AG08395 (cell line): Measurements from ENCODE around the gene UHRF2.
A peak's percentile ranks its signal among the peaks of the same experiment; 100 is the strongest.
"Not testable (repeated sequence)": the region's sequence is repeated elsewhere in the genome, so short reads cannot be mapped to it uniquely, and the experiment has no call there.

Source experiments
- DNase-seq: peaks from one replicate; pipeline ENCODE4 v3.0.0; 2012; ENCODE audit warnings: mixed read lengths, low spot score

The UHRF2 gene

GRCh38 chr9:6489099-6489498 is 76.1 kb downstream of the UHRF2 start:
- DNase-seq: no peak

DNA sequence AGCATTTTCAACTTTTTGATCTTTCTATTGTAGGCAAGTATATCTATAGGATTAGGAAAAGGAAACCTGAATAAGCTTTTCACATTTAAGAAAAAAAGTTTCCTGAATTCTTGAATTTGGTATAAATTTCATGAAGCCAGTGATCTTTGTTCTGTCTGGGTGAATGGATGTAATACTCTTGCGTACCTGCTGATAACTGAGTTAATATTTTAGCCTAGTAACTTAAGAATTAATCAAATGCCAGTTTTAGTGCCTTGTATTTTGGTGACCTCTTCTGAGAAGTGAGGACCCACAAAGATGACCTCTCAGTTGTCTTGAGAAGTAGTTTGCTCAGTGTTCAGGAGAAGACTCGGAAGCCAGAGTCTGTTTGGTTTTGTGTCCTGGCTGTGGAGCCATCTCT is 77.9 kb downstream of the UHRF2 start:
- no peak for DNase-seq

GRCh38 chr9:6495466-6495865 is 82.5 kb downstream of the UHRF2 start:
- no peak for DNase-seq

- DNase-seq: peak; percentile 24
Observed at GRCh38 chr9:6498982-6499381, 86.0 kb downstream of the UHRF2 start.

GRCh38 chr9:6501526-6502210 is 88.7 kb downstream of the UHRF2 start:
- DNase-seq: no peak

DNA sequence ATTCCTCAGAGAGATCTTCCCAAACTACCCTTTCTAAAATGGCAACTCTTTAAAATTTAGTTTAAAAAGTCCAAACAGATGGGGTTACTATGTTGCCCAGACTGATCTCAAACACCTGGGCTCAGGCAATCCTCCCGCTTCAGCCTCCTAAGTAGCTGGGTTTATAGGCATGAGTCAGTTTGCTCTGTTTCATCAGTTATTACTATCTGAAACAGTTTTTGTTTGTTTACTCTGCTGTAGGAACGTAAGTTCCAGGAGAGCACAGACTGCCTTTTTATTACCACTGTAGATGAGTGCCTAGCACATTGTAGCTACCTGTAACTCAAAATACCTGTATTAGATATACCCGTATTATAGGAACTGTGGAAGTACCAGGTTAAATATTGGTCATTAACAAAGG is 89.4 kb downstream of the UHRF2 start:
- no peak for DNase-seq

DNA sequence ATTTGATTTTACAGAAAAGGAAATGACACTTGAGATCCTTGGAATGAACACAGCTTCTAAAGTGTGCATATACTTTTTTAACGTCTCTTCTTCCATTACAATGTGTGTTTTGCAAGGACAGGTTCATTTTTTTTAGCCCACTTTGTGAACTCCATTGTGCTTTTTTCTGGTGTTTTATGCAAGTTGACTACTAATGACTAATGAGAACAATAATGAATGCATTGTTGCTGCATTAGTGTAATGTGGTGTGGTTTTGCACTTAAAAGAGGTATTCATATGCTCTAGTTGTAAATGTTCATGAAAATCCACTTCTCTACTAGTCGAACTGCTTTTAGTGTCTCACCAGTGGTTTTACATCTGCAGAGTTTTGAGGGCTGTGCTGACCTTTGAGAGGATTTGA is 93.6 kb downstream of the UHRF2 start:
- DNase-seq: no peak

- DNase-seq: no peak
Observed at GRCh38 chr9:6512085-6512657, 99.2 kb downstream of the UHRF2 start.

DNA sequence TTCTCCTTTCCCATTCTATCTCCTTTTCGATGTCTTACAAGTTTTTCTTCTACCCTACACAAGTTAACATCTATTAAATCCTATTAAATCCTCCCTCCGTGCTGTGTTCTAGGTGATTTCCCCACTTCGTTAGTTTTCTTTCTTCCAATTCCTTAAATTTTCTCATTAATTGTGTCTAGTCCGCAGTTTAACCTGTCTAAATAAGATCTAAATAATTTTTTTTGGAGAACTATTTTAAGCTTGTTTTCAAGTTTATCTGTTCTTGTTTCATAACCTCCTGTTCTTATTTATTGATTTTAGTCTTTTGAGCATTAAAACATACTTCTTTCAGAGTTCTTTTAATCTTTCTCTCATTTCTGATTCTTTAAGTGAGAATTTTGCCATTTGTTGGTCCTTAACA is 109.3 kb downstream of the UHRF2 start:
- DNase-seq: no peak

DNA sequence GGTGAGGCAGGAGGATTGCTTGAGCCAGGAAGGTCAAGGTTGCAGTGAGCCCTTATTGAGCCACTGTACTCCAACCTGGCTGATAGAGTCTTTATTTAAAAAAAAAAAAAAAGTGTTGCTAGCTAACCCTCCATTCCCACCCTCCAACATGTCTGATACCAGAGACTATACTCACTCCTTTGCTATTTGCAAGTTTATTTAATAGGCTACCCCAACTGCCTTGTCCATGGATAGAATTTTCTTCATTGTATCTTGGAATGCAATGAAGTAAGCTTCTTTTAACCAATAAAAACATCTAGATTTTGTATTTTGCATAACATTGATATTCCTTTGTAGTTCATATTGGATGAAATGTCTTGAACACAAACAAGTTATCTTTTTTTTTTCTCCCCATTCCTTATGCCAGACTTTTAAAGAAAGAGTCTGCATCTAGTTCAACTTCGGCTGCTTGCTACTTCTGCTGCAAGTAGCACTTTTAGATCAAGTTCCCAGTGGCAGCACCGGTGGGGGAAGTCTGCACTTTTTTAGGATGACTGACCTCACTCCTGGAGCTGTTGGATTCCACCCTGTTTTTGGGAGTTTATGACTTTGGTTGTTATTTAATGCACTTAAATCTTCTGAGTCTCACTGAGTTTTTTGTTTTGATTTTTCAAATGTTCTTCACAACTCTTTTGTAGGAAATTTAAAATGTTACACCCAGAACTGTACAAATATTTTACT is 112.5 kb downstream of the UHRF2 start:
- peak; percentile 19 for DNase-seq

DNA sequence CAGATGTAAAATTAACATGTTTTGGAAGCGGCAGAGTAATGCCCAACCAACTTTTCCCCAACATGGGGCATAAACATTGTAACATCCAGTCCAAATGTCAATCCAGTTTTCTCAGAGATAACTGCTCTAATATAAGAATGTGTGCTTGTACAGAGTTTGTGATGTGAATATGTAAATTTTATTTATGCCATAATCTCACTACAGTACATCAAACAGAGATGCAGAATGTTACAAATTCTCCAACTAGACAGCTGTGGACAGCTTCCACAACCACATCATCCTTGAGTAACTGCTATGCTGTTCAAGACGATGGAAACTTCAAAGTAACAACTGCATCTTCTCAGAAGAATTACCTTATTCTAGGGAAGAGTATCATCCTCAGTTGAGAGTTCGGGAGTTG is 122.6 kb downstream of the UHRF2 start:
- no peak for DNase-seq

DNA sequence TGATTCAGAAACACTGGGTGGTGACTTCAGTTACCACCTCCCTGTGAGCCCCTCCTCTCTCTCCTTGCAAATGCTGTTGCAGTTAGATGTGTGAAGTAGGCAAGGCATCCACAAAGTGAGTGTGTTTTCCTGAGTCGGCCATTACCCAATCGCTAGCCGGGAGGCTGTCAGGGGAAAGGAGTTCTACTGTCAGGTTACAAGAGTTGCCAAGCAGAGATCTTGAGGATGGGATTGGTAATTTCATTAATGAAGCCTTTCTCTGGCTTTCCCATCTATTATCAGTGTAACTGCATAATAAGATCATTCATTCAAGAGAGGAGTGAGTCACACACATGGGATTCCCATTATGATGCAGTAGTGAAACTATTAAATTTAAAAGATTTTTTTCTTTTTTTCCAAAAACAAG is 125.7 kb downstream of the UHRF2 start:
- DNase-seq: peak; percentile 21

DNA sequence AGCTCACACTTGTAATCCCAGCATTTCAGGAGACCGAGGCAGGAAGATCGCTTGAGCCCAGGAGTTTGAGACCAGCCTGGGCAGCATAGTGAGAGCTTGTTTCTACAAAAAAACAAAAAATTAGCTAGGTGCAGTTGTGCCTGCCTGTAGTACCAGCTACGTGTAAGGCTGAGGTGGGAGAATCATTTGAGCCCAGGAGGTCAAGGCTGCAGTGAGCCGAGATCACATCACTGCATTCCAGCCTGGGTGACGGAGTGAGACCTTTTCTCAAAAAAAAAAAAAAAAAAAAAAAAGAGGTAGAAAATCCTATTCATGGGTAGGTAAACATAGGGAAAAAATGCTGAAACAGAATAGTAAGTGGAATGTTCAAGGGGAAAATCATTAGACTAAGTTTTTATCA is 129.6 kb downstream of the UHRF2 start:
- DNase-seq: not testable (repeated sequence)

DNA sequence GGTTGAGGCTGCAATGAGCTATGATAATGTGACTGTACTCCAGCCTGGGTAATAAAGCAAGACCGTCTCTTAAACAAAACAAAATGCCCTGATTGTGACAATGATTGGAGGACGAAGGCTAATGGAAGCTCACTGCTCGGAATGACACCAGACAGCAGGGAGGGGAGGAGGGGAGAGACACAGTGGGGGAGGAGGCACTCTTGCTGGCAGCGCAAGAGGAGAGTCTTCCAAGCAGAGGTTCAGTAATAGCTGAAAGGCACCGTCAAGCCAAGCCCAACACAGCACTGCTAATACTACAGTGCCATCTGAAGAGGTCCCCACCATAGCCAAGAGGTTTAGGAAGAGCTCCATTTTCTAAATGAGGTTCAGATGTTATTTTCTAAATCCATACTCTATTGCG is 130.2 kb downstream of the UHRF2 start:
- no peak for DNase-seq

- DNase-seq: no peak
Observed at GRCh38 chr9:6545017-6545691, 132.2 kb downstream of the UHRF2 start.

DNA sequence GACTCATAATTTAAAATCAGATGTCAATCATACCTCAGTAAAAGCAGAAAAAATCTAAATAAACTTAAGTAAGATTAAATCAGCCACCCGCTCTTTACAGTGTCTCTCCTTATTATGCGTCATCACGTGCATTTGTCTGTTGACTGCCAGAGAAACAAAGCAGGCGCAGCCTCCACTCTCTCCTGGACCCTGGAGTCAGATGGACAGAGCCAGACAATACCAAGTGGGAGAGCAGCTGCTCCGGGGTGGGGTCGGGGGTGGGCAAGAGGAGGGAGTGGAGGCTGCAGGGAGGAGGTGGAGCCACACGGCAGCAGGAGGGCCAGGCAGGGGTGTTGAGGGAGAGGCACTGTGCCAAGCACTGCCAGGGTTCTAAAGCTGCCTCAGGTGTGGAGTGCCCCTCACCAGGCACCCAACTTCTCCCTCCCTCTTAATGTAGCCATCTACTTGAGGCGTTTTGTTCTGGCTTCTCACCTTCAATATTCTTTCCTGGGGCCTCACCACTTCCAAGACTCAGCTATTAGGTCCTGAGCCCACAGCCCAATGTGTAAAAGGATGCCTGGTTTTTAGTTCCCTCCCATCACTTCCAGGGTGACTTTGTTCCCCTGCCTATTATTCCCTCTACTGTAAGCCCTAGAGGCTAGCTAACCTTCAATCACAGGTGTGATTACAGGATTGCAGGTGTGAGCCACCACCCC is 136.3 kb downstream of the UHRF2 start:
- DNase-seq: no peak

GRCh38 chr9:6551136-6551535 is 138.1 kb downstream of the UHRF2 start:
- DNase-seq: no peak

DNA sequence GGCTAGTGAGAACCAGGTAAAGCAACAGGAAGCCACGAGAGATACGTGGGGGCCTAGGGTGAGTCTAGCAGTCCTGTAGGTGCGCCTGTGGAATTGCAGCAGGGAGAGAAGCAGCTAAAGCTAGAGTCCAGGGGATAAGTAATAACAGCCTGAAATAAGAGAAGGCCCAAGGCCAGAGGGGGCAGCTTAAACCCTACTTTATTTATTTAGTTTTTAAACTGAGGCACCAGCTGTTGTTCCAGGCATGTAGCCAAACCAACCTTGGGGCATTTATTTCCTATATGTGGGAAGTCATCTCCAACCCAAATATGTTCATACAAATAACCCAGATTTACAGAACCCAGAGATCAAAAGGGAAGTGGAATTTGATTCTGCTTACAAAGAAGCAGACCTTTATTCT is 139.0 kb downstream of the UHRF2 start:
- no peak for DNase-seq

DNA sequence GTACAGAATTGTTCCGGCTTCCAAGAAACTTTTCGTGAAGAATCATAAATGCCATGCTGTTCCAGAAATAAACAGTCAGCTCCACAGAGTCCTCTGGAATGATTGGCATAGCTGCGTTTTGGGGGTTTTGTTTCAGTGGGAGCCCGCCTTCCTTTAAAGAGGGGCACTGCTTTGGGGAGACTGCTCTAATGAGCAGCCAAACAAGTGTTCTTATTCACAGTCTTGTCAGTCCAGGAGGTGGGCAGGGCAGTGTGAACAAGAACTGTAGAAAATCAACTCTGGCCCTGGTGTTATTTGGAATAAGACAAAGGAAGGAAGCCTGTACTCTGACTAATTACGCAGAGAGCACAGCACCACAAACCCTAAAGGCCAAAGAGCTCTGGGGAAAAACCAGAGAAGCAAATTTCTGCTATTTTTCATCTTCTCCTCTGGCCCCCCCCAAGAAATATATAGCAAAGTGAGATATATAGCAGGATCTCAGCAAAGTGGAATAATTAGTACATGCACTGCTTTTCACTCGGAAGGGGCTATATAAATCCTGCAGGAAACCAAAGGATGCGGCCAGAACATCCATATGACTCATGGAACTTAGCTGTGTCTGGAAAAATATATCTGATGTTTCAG is 139.6 kb downstream of the UHRF2 start:
- DNase-seq: peak; percentile 21

GRCh38 chr9:6553866-6554265 is 140.9 kb downstream of the UHRF2 start:
- no peak for DNase-seq
